ENCODE measurements around the gene TTPAL. TPM values are rescaled to one million over a fixed set of nuclear protein-coding genes. Genes with fewer than 3 reads are reported as not detected.

The TTPAL gene
- total and polyA plus RNA-seq, 10 of the 15 experiments (the other 5 are each of a cell fraction or from before 2014, with no cell fraction given): 4.0 to 24.0 (median 9.3) TPM

- TF ChIP-seq CTCF (IDR thresholded peaks at IDR 0.05 in 2 of 3, conservative IDR thresholded peaks at IDR 0.05 in 1 of 3; ENCODE audit: control insufficient read depth in 2 of 3, extremely low read depth in 1 of 3, insufficient read depth in 1 of 3, low read depth in 3 of 3, low read length in 3 of 3): no peak
- TF ChIP-seq ZBED1 (IDR thresholded peaks at IDR 0.05; ENCODE audit: borderline replicate concordance): no peak
- TF ChIP-seq SUPT20H (IDR thresholded peaks at IDR 0.05; ENCODE audit: borderline replicate concordance, control insufficient read depth, low read depth, low read length): no peak
- TF ChIP-seq DPF2 (IDR thresholded peaks at IDR 0.05): no peak
- no peak for TF ChIP-seq POLR2AphosphoS2 (IDR thresholded peaks at IDR 0.05; ENCODE audit: low read depth, low read length)
- no peak for TF ChIP-seq TAF1 (IDR thresholded peaks at IDR 0.05; ENCODE audit: borderline replicate concordance, low read depth, low read length)
Observed at GRCh38 chr20:44436393-44436792, 39.3 kb upstream of the TTPAL start (continued).

- Histone ChIP-seq H3K4me3 (no peak overlapping the region), H3K9me3 (replicated peaks; ENCODE audit: control insufficient read depth, insufficient read depth, low read length) (no peaks in the 10 kb centered on the region), H3K79me2 (ENCODE audit: control insufficient read depth, insufficient read depth, low read length) (no peaks in the 10 kb centered on the region), H3K27me3 (replicated peaks in 1 of 2; ENCODE audit: control insufficient read depth in 2 of 2, insufficient read depth in 2 of 2, low read length in 1 of 2) (peaks cover 0 to 2% of the 10 kb centered on the region in 2 experiments; a peak in 1 of 4 replicates), H3K9ac (ENCODE audit: control insufficient read depth, insufficient read depth, low read length) (no peak overlapping the region), H3K36me3 (ENCODE audit: control insufficient read depth in 2 of 2, insufficient read depth in 2 of 2, low read length in 1 of 2) (no peaks in the 10 kb centered on the region), H3K27ac (ENCODE audit: control insufficient read depth, insufficient read depth) (no peak overlapping the region), H2AFZ (ENCODE audit: control insufficient read depth, low read depth, low read length) (no peak overlapping the region), H4K20me1 (ENCODE audit: control insufficient read depth, insufficient read depth) (no peaks in the 10 kb centered on the region), H3K4me1 (ENCODE audit: control insufficient read depth, insufficient read depth, low read length) (no peaks in the 10 kb centered on the region), H3K4me2 (ENCODE audit: control insufficient read depth, insufficient read depth) (no peak overlapping the region)
- in situ Hi-C loops (cut with MboI): no loop called here
- FAIRE-seq (no peak), DNase-seq (ENCODE audit: low read depth, low spot score) (no peak), ATAC-seq (no peak)
- ChIA-PET SMC1A (ENCODE audit: uncharacterized antibody, unreplicated experiment) (no interaction called here), RAD21 (ENCODE audit: unreplicated experiment) (no interaction called here), POLR2A (no interaction called here), CTCF (no interaction called here)
- BruUV-seq (replicated peaks): no TSS peak
- WGBS (ENCODE audit: insufficient coverage, insufficient replicate concordance, low lambda C conversion rate, missing lambda C conversion rate): 83% methylated on average over 5 of the region's 5 CpGs
- TF ChIP-seq BCLAF1 (IDR thresholded peaks at IDR 0.05) (no peak), CHD4 (IDR thresholded peaks at IDR 0.05) (no peak), BACH1 (IDR thresholded peaks at IDR 0.05; ENCODE audit: borderline replicate concordance) (no peak), NFIC (IDR thresholded peaks at IDR 0.05; ENCODE audit: low read depth, low read length) (no peak), KDM1A (IDR thresholded peaks at IDR 0.05; ENCODE audit: borderline replicate concordance) (no peak), RAD21 (IDR thresholded peaks at IDR 0.05; ENCODE audit: insufficient read depth, low read depth, low read length) (no peak), ZNF384 (IDR thresholded peaks at IDR 0.05; ENCODE audit: borderline replicate concordance, low read depth, low read length) (no peak), POU2F2 (IDR thresholded peaks at IDR 0.05; ENCODE audit: borderline replicate concordance, low read depth, low read length) (no peak)
- intact Hi-C loops (cut with micrococcal nuclease; ENCODE audit: unreplicated experiment): no loop called here
Observed at GRCh38 chr20:44437497-44437896, 38.2 kb upstream of the TTPAL start.

All from GM12878 (cell line).